ENCODE measurements around the gene MOGAT2. TPM values are rescaled to one million over a fixed set of nuclear protein-coding genes. Genes with fewer than 3 reads are reported as not detected.
"Not testable (repeated sequence)": the region's sequence is repeated elsewhere in the genome, so short reads cannot be mapped to it uniquely, and the experiment has no call there.

Gene MOGAT2
- total RNA-seq, 2 donors from 2014 or later: not detected

DNA sequence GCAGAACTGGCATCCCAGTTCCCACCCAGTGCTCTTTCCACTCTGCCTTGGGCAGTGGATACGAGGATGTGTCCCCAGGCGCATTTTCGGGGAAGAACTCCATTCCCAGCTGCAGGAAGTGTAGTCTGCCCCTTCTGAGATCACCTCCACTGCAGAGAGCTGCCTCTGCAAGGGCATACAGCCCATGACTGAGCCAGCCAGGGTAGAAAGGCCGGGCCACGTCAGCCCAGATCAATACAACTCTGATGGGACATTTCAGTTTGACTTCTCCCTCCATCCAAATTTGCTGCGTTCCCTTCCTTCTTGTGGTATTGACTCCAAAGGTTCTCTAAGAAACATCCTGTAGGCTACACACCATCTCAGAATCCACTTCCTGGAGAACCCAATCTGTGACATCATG lies 19.7 kb downstream of the MOGAT2 start:
- Histone ChIP-seq H3K4me3 (ENCODE audit: low read length) (no peak overlapping the region), H3K27me3 (ENCODE audit: control insufficient read depth, insufficient read depth, low read length, poor library complexity, severe bottlenecking) (no peaks in the 10 kb centered on the region), H3K36me3 (ENCODE audit: control insufficient read depth, insufficient read depth, low read length) (no peaks in the 10 kb centered on the region), H3K4me1 (ENCODE audit: control insufficient read depth, insufficient read depth, low read length) (no peaks in the 10 kb centered on the region), H3K27ac (ENCODE audit: low read depth, low read length) (no peak overlapping the region), H3K9ac (ENCODE audit: extremely low read depth, low read length, poor library complexity, severe bottlenecking) (no peak overlapping the region), H3K9me3 (ENCODE audit: control insufficient read depth, low read length) (peaks cover 4% of the 10 kb centered on the region)
- WGBS, 2 experiments (ENCODE audit: insufficient coverage in 1 of 2, insufficient read length in 1 of 2): 93 to 100% methylated on average over 4 to 6 of the region's 6 CpGs
- peak; percentile 26 for DNase-seq
- Mint-ChIP-seq H3K27ac (no peak overlapping the region), H3K4me3 (no peak overlapping the region), H3K36me3 (ENCODE audit: low read depth) (no peaks in the 10 kb centered on the region), H3K4me1 (peaks cover 7% of the 10 kb centered on the region), H3K27me3 (ENCODE audit: insufficient read depth) (peaks cover 15% of the 10 kb centered on the region), H3K9me3 (peaks cover 4% of the 10 kb centered on the region)
- no peak for TF ChIP-seq CTCF (conservative IDR thresholded peaks at IDR 0.05)

GRCh38 chr11:75740681-75741080 lies 23.0 kb downstream of the MOGAT2 start:
- H3K27me3 Mint-ChIP-seq (ENCODE audit: insufficient read depth): peaks cover 23% of the 10 kb centered on the region
- WGBS, 2 experiments (ENCODE audit: insufficient coverage in 1 of 2, insufficient read length in 1 of 2): 91 to 100% methylated on average over 1 of the region's 1 CpG
- Histone ChIP-seq H3K4me3 (ENCODE audit: low read length) (no peak overlapping the region), H3K9me3 (ENCODE audit: control insufficient read depth, low read length) (peaks cover 4% of the 10 kb centered on the region), H3K27me3 (ENCODE audit: control insufficient read depth, insufficient read depth, low read length, poor library complexity, severe bottlenecking) (no peaks in the 10 kb centered on the region), H3K36me3 (ENCODE audit: control insufficient read depth, insufficient read depth, low read length) (no peaks in the 10 kb centered on the region), H3K9ac (ENCODE audit: extremely low read depth, low read length, poor library complexity, severe bottlenecking) (no peak overlapping the region), H3K4me1 (ENCODE audit: control insufficient read depth, insufficient read depth, low read length) (no peaks in the 10 kb centered on the region), H3K27ac (ENCODE audit: low read depth, low read length) (no peak overlapping the region)
- H3K36me3 Mint-ChIP-seq (ENCODE audit: low read depth): no peaks in the 10 kb centered on the region
- no peaks in the 10 kb centered on the region for H3K4me1 Mint-ChIP-seq
- no peak overlapping the region for H3K4me3 Mint-ChIP-seq
- DNase-seq: peak; percentile 41
- H3K27ac Mint-ChIP-seq: no peak overlapping the region
- TF ChIP-seq CTCF (conservative IDR thresholded peaks at IDR 0.05): peak; percentile 52
- peaks cover 4% of the 10 kb centered on the region for H3K9me3 Mint-ChIP-seq

DNA sequence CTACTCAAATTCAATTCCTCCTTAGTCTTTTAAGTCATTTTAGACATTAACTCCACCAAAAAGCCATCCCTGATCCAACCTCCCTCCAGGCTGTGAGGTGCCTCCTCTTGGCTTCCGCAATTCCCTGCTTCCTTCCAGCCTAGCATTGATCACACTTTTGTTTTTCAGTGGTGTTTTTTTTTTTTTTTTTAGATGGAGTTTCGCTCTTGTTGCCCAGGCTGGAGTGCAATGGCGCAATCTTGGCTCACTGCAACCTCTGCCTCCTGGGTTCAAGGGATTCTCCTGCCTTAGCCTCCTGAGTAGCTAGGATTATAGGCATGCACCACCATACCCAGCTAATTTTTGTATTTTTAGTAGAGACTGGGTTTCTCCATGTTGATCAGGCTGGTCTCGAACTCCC lies 25.5 kb downstream of the MOGAT2 start:
- not testable (repeated sequence) for H3K4me1 ChIP-seq (ENCODE audit: control insufficient read depth, insufficient read depth, low read length); H3K27ac ChIP-seq (ENCODE audit: low read depth, low read length); H3K27me3 ChIP-seq (ENCODE audit: control insufficient read depth, insufficient read depth, low read length, poor library complexity, severe bottlenecking); H3K9ac ChIP-seq (ENCODE audit: extremely low read depth, low read length, poor library complexity, severe bottlenecking); H3K27ac Mint-ChIP-seq; H3K9me3 ChIP-seq (ENCODE audit: control insufficient read depth, low read length); H3K36me3 ChIP-seq (ENCODE audit: control insufficient read depth, insufficient read depth, low read length); H3K4me1 Mint-ChIP-seq; H3K4me3 Mint-ChIP-seq; DNase-seq; H3K36me3 Mint-ChIP-seq (ENCODE audit: low read depth); H3K4me3 ChIP-seq (ENCODE audit: low read length)
- whole genome bisulfite sequencing, 2 experiments (ENCODE audit: insufficient coverage in 1 of 2, insufficient read length in 1 of 2): 91 to 100% methylated on average over 1 to 4 of the region's 4 CpGs
- Mint-ChIP-seq H3K27me3 (ENCODE audit: insufficient read depth) (peaks cover 26% of the 10 kb centered on the region), H3K9me3 (peaks cover 16% of the 10 kb centered on the region)
